Measurements from ENCODE around the gene AKAP1. TPM values are rescaled to one million over a fixed set of nuclear protein-coding genes. Genes with fewer than 3 reads are reported as not detected.

AKAP1 gene
- total and polyA plus RNA-seq, 2 donors (not counting 1 experiment from before 2014, with no cell fraction given) = 20.1 to 26.6 TPM

- H3K9ac ChIP-seq (ENCODE audit: low read length) = no peak overlapping the region
- H3K4me2 ChIP-seq (replicated peaks; ENCODE audit: low read depth, low read length, poor library complexity, severe bottlenecking) = no peak overlapping the region
- no peak overlapping the region for H3K4me3 ChIP-seq (ENCODE audit: control extremely low read depth in 1 of 5, extremely low read depth in 1 of 5, insufficient read depth in 1 of 5, low read depth in 2 of 5, low read length in 4 of 5)
- ChIA-PET CTCF (no interaction called here), POLR2A (no interaction called here)
- no peaks in the 10 kb centered on the region for H3K4me1 Mint-ChIP-seq
- TF ChIP-seq EZH2 (IDR thresholded peaks at IDR 0.05; ENCODE audit: borderline replicate concordance, insufficient read depth, low read depth, low read length, poor library complexity, severe bottlenecking) = no peak
- peaks cover 0 to 5% (median 0%) of the 10 kb centered on the region in 4 experiments for H3K27me3 ChIP-seq (replicated peaks in 1 of 4; ENCODE audit: control extremely low read depth in 1 of 4, control insufficient read depth in 3 of 4, insufficient read depth in 4 of 4, low read length in 3 of 4)
- ATAC-seq (ENCODE audit: low read depth) = no peak
- no peaks in the 10 kb centered on the region for H3K79me2 ChIP-seq (ENCODE audit: control insufficient read depth, insufficient read depth, low read length)
- H3K36me3 ChIP-seq (replicated peaks in 1 of 2; ENCODE audit: control extremely low read depth in 1 of 2, control insufficient read depth in 1 of 2, extremely low read depth in 1 of 2, insufficient read depth in 2 of 2, low read length in 1 of 2) = no peaks in the 10 kb centered on the region
- WGBS (ENCODE audit: insufficient coverage) = 61% methylated on average over 2 of the region's 2 CpGs
- no peak overlapping the region for H3K27ac Mint-ChIP-seq
- H3K27ac ChIP-seq (ENCODE audit: low read length in 2 of 2) = no peak overlapping the region
- H2AFZ ChIP-seq (ENCODE audit: insufficient read depth, low read depth, low read length, poor library complexity, severe bottlenecking) = no peak overlapping the region
- no peak for DNase-seq
- H3K27me3 Mint-ChIP-seq = peaks cover 23% of the 10 kb centered on the region
- no peaks in the 10 kb centered on the region for H3K4me1 ChIP-seq (ENCODE audit: control insufficient read depth in 2 of 2, insufficient read depth in 2 of 2, low read length in 2 of 2)
- intact Hi-C loops (cut with micrococcal nuclease) = no loop called here
- no peaks in the 10 kb centered on the region for H3K9me3 ChIP-seq (ENCODE audit: control extremely low read depth in 1 of 3, control insufficient read depth in 2 of 3, insufficient read depth in 1 of 3, low read length in 2 of 3)
- H3K9me3 Mint-ChIP-seq (ENCODE audit: insufficient read depth) = no peaks in the 10 kb centered on the region
- no peaks in the 10 kb centered on the region for H4K20me1 ChIP-seq (ENCODE audit: control insufficient read depth, insufficient read depth, low read length, poor library complexity, severe bottlenecking)
- no peak overlapping the region for H3K4me3 Mint-ChIP-seq
These were observed 69.9 kb downstream of the AKAP1 start for GRCh38 chr17:57154921-57155320.

- Histone ChIP-seq H3K4me1 (ENCODE audit: control insufficient read depth in 2 of 2, insufficient read depth in 2 of 2, low read length in 2 of 2) (no peaks in the 10 kb centered on the region), H3K27ac (ENCODE audit: low read length in 2 of 2) (no peak overlapping the region), H3K4me2 (replicated peaks; ENCODE audit: low read depth, low read length, poor library complexity, severe bottlenecking) (no peak overlapping the region), H4K20me1 (ENCODE audit: control insufficient read depth, insufficient read depth, low read length, poor library complexity, severe bottlenecking) (no peaks in the 10 kb centered on the region), H3K27me3 (replicated peaks in 1 of 4; ENCODE audit: control extremely low read depth in 1 of 4, control insufficient read depth in 3 of 4, insufficient read depth in 4 of 4, low read length in 3 of 4) (peaks cover 0 to 5% (median 0%) of the 10 kb centered on the region in 4 experiments), H3K36me3 (replicated peaks in 1 of 2; ENCODE audit: control extremely low read depth in 1 of 2, control insufficient read depth in 1 of 2, extremely low read depth in 1 of 2, insufficient read depth in 2 of 2, low read length in 1 of 2) (no peaks in the 10 kb centered on the region), H3K79me2 (ENCODE audit: control insufficient read depth, insufficient read depth, low read length) (no peaks in the 10 kb centered on the region), H3K9me3 (ENCODE audit: control extremely low read depth in 1 of 3, control insufficient read depth in 2 of 3, insufficient read depth in 1 of 3, low read length in 2 of 3) (no peaks in the 10 kb centered on the region), H2AFZ (ENCODE audit: insufficient read depth, low read depth, low read length, poor library complexity, severe bottlenecking) (no peak overlapping the region), H3K4me3 (ENCODE audit: control extremely low read depth in 1 of 5, extremely low read depth in 1 of 5, insufficient read depth in 1 of 5, low read depth in 2 of 5, low read length in 4 of 5) (no peak overlapping the region), H3K9ac (ENCODE audit: low read length) (no peak overlapping the region)
- no peak overlapping the region for H3K27ac Mint-ChIP-seq
- H3K27me3 Mint-ChIP-seq = peaks cover 14% of the 10 kb centered on the region
- TF ChIP-seq CTCF (IDR thresholded peaks at IDR 0.05) (no peak), EZH2 (IDR thresholded peaks at IDR 0.05; ENCODE audit: borderline replicate concordance, insufficient read depth, low read depth, low read length, poor library complexity, severe bottlenecking) (no peak)
- no peaks in the 10 kb centered on the region for H3K9me3 Mint-ChIP-seq (ENCODE audit: insufficient read depth)
- intact Hi-C loops (cut with micrococcal nuclease) = no loop called here
- ChIA-PET CTCF (no interaction called here), POLR2A (no interaction called here)
- H3K4me1 Mint-ChIP-seq = no peaks in the 10 kb centered on the region
- WGBS (ENCODE audit: insufficient coverage) = 92% methylated on average over 2 of the region's 4 CpGs
- DNase-seq (no peak), ATAC-seq (ENCODE audit: low read depth) (no peak)
- H3K4me3 Mint-ChIP-seq = no peak overlapping the region
These were observed 73.3 kb downstream of the AKAP1 start for GRCh38 chr17:57158325-57158724.

Data from B cell (primary cell).